ENCODE measurements around the gene JADE2. TPM values are rescaled to one million over a fixed set of nuclear protein-coding genes. Genes with fewer than 3 reads are reported as not detected.

JADE2 gene
- total RNA-seq, 1 experiment from 2014 or later, result 138 TPM

DNA sequence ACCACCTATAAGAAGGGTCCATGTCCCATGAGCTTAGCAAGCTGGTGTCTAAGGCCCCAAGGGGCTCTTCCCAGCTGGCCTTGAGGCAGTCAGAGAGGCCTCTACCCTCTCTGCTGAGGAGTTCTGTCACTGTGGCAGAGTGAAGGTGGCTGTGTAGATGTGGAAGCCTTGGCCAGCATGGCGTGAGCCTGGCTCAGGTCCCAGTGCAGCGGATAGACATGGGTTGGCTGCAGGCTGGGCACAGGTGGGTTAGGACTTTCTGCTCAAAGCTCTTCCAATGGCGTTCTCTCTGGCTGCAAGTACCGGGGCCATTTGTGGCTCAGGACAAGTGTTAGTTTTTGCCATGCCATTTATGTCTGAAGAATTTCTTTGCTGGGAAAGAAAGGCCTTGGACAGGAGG, 47.3 kb downstream of the JADE2 start:
- Mint-ChIP-seq H3K27me3 (ENCODE audit: insufficient read depth, unreplicated experiment) (no peaks in the 10 kb centered on the region), H3K36me3 (ENCODE audit: insufficient read depth, unreplicated experiment) (peaks cover 98% of the 10 kb centered on the region), H3K9me3 (ENCODE audit: unreplicated experiment) (no peaks in the 10 kb centered on the region), H3K27ac (ENCODE audit: low read depth, unreplicated experiment) (no peak overlapping the region), H3K4me3 (ENCODE audit: unreplicated experiment) (no peak overlapping the region), H3K4me1 (ENCODE audit: insufficient read depth, unreplicated experiment) (peaks cover 46% of the 10 kb centered on the region)
- no peak for DNase-seq (ENCODE audit: unreplicated experiment)
- POLR2A ChIA-PET, result no interaction called here
- BruUV-seq (replicated peaks), result no TSS peak
- intact Hi-C loops (cut with micrococcal nuclease), result loop anchor here (10.0 kb wide), 1 partner anchor 632 kb away; no protein-coding TSS in a partner anchor
- CTCF ChIA-PET, result interaction anchor here (0.8 to 1.1 kb wide), 3 partner anchors 10 to 162 kb away, joined by 3 to 4 read pairs (median 3); no protein-coding TSS in a partner anchor
- TF ChIP-seq, protein P1, sequence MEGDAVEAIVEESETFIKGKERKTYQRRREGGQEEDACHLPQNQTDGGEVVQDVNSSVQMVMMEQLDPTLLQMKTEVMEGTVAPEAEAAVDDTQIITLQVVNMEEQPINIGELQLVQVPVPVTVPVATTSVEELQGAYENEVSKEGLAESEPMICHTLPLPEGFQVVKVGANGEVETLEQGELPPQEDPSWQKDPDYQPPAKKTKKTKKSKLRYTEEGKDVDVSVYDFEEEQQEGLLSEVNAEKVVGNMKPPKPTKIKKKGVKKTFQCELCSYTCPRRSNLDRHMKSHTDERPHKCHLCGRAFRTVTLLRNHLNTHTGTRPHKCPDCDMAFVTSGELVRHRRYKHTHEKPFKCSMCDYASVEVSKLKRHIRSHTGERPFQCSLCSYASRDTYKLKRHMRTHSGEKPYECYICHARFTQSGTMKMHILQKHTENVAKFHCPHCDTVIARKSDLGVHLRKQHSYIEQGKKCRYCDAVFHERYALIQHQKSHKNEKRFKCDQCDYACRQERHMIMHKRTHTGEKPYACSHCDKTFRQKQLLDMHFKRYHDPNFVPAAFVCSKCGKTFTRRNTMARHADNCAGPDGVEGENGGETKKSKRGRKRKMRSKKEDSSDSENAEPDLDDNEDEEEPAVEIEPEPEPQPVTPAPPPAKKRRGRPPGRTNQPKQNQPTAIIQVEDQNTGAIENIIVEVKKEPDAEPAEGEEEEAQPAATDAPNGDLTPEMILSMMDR (IDR thresholded peaks at IDR 0.05; ENCODE audit: unreplicated experiment), result no peak

DNA sequence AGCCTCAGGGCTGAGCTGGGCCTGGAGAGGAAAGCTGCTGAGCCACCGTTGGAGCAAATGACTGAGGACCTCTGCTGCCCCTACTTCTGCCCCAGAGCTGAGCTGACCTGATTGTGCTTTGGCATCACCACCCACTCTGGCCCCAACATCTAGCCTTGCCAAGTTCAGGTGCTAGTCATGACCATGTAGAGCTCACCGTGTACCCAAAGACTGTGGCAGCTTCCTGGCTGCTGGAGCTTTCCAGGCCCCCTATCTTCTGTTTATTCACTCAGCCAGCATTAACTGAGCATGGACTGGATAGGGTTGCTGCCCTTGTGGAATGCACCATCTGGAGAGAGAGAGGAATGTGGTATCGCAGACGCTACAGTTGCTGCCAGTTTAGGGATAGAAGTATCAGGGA, 49.1 kb downstream of the JADE2 start:
- H3K4me3 Mint-ChIP-seq (ENCODE audit: unreplicated experiment), result no peak overlapping the region
- intact Hi-C loops (cut with micrococcal nuclease), result loop anchor here (10.0 kb wide), 1 partner anchor 630 kb away; no protein-coding TSS in a partner anchor
- H3K4me1 Mint-ChIP-seq (ENCODE audit: insufficient read depth, unreplicated experiment), result peaks cover 36% of the 10 kb centered on the region
- POLR2A ChIA-PET, result interaction anchor here (0.7 to 0.9 kb wide), 3 partner anchors 14 to 239 kb away, joined by 3 to 4 read pairs (median 3); no protein-coding TSS in a partner anchor
- H3K27ac Mint-ChIP-seq (ENCODE audit: low read depth, unreplicated experiment), result peak overlapping the region; percentile 70
- DNase-seq (ENCODE audit: unreplicated experiment), result no peak
- H3K36me3 Mint-ChIP-seq (ENCODE audit: insufficient read depth, unreplicated experiment), result peaks cover 98% of the 10 kb centered on the region
- CTCF ChIA-PET, result interaction anchor here (0.5 to 1.5 kb wide), 6 partner anchors 13 to 231 kb away, joined by 3 to 7 read pairs (median 4); partner anchors contain the start of gene CDKN2AIPNL
- no peaks in the 10 kb centered on the region for H3K27me3 Mint-ChIP-seq (ENCODE audit: insufficient read depth, unreplicated experiment)
- BruUV-seq (replicated peaks), result no TSS peak
- TF ChIP-seq, protein P1 (IDR thresholded peaks at IDR 0.05; ENCODE audit: unreplicated experiment), result no peak
- no peaks in the 10 kb centered on the region for H3K9me3 Mint-ChIP-seq (ENCODE audit: unreplicated experiment)

DNA sequence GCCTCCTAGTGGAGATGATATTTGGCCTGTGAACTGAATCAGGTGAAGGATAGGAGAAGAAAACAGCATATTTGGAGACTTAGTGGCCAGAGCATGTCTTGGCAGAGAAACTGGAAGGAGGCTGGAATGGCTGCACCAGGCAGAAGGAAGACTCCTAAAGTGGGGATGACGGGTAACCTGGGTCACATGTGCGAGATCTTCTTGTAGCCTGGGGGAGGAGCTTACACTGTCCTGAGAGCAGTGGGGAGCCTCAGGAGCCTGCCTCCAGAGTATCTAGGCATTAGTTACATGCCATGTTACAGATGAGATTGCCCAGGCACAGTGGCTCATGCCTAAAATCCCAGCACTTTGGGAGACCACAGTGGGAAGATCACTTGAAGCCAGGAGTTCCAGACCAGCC, 49.8 kb downstream of the JADE2 start:
- ChIA-PET CTCF (interaction anchor here (0.5 to 2.1 kb wide), 7 partner anchors 42 to 425 kb away, joined by 3 to 11 read pairs (median 3); no protein-coding TSS in a partner anchor), POLR2A (no interaction called here)
- Mint-ChIP-seq H3K4me3 (ENCODE audit: unreplicated experiment) (no peak overlapping the region), H3K4me1 (ENCODE audit: insufficient read depth, unreplicated experiment) (peaks cover 29% of the 10 kb centered on the region), H3K27me3 (ENCODE audit: insufficient read depth, unreplicated experiment) (no peaks in the 10 kb centered on the region), H3K36me3 (ENCODE audit: insufficient read depth, unreplicated experiment) (peaks cover 98% of the 10 kb centered on the region), H3K9me3 (ENCODE audit: unreplicated experiment) (no peaks in the 10 kb centered on the region), H3K27ac (ENCODE audit: low read depth, unreplicated experiment) (peak overlapping the region; percentile 70)
- TF ChIP-seq, protein P1 (IDR thresholded peaks at IDR 0.05; ENCODE audit: unreplicated experiment), result no peak
- intact Hi-C loops (cut with micrococcal nuclease), result loop anchor here (10.0 kb wide), 1 partner anchor 629 kb away; no protein-coding TSS in a partner anchor
- no peak for DNase-seq (ENCODE audit: unreplicated experiment)
- no TSS peak for BruUV-seq (replicated peaks)

DNA sequence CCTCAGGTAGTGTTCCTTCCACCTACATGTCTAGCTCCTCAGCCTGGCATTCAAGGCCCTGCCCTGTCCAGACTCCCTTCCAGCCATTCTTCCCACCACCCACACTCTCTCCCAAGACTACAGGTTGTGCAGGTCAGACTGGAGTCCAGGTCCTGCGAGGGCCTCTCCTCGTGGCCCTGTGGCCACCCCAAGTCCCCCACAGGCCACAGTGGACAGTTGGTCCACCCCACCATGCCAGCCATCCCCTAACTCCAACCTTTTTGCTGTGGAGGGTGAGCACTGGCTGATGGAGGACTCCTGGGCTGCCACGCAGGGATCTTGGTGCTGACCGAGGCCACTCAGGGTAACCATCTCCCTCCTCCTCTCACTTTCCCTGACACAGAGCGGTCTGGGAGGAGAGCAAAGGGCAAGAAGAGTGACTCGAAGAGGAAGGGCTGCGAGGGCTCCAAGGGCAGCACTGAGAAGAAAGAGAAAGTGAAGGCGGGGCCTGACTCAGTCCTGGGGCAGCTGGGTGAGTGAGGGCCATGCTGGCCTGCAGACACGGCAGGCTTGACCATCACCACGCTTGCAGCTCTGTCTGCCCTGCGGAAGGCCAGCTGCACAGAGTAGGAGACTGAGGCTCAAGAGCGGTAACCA, 51.0 kb downstream of the JADE2 start:
- Mint-ChIP-seq H3K27me3 (ENCODE audit: insufficient read depth, unreplicated experiment) (no peaks in the 10 kb centered on the region), H3K27ac (ENCODE audit: low read depth, unreplicated experiment) (peak overlapping the region; percentile 75), H3K36me3 (ENCODE audit: insufficient read depth, unreplicated experiment) (peaks cover 100% of the 10 kb centered on the region), H3K4me3 (ENCODE audit: unreplicated experiment) (no peak overlapping the region), H3K4me1 (ENCODE audit: insufficient read depth, unreplicated experiment) (peaks cover 24% of the 10 kb centered on the region), H3K9me3 (ENCODE audit: unreplicated experiment) (no peaks in the 10 kb centered on the region)
- intact Hi-C loops (cut with micrococcal nuclease), result loop anchor here (1.0 to 10.0 kb wide), 6 partner anchors 49 to 628 kb away; partner anchors contain the start of genes CDKN2AIPNL and UBE2B
- no TSS peak for BruUV-seq (replicated peaks)
- ChIA-PET CTCF (interaction anchor here (0.6 to 3.4 kb wide), 11 partner anchors 8 to 273 kb away, joined by 3 to 26 read pairs (median 6); partner anchors contain the start of gene CDKN2AIPNL), POLR2A (no interaction called here)
- TF ChIP-seq, protein P1 (IDR thresholded peaks at IDR 0.05; ENCODE audit: unreplicated experiment), result no peak
- no peak for DNase-seq (ENCODE audit: unreplicated experiment)

All from MCF 10A (cell line).